Superior temporal gyrus (tissue), 1 donor: ENCODE measurements around the gene GLTP.
"Not testable (repeated sequence)": the region's sequence is repeated elsewhere in the genome, so short reads cannot be mapped to it uniquely, and the experiment has no call there.

Experiments used
- DNase-seq: peaks from one replicate; pipeline ENCODE4 v3.0.0-alpha.2; 2016; ENCODE audit errors: extremely low spot score

GLTP gene, protein sequence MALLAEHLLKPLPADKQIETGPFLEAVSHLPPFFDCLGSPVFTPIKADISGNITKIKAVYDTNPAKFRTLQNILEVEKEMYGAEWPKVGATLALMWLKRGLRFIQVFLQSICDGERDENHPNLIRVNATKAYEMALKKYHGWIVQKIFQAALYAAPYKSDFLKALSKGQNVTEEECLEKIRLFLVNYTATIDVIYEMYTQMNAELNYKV

GRCh38 chr12:109880043-109880931 lies at the start of gene GLTP:
Gene GLTP, minus strand, starts transcription at chr12:109880541. Its CDS starts 167 bp downstream, at chr12:109880374.
- DNase-seq = peak; percentile 87

- DNase-seq = not testable (repeated sequence)
Observed at GRCh38 chr12:109929326-109929725, 49.0 kb upstream of the GLTP start.

GRCh38 chr12:109928058-109928656 lies 47.8 kb upstream of the GLTP start:
- DNase-seq = no peak

- no peak for DNase-seq
Observed at GRCh38 chr12:109927622-109928021, 47.3 kb upstream of the GLTP start.

DNA sequence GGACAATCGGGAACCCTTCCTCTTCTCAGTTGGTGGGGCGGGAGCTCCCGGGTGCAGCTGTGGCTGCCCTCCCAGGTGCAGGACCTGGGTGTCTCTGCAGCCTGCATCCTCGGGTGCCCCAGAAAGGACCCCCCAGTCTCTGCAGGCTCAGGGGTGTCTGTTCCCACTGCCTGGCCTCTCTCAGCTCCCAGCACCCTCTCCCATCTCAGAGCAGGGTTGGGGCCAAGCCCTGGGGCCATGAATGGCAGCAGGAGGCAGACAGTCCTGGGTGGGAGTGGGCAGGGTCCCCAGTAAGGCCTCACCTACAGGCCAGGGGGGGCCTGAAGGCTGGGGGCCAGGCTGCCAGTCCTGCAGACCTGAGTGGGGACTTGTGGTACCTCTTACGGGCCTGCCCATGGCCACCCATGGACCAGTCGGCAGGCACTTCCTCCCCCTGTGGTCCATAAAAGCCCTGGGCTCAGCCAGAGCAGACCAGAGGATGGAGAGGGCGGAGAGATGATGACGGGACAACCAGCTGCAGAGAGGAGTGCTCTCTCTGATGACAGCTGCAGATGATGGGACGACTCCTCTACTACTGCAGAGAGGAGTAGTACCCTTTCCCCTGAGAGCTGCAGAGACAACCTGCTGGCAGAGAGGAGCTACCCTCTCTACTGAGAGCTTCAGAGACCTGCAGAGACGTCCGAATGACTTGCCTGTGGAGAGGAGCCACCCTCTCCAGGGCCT lies 46.3 kb upstream of the GLTP start:
- DNase-seq = no peak

GRCh38 chr12:109926016-109926415 lies 45.7 kb upstream of the GLTP start:
- DNase-seq = no peak

DNA sequence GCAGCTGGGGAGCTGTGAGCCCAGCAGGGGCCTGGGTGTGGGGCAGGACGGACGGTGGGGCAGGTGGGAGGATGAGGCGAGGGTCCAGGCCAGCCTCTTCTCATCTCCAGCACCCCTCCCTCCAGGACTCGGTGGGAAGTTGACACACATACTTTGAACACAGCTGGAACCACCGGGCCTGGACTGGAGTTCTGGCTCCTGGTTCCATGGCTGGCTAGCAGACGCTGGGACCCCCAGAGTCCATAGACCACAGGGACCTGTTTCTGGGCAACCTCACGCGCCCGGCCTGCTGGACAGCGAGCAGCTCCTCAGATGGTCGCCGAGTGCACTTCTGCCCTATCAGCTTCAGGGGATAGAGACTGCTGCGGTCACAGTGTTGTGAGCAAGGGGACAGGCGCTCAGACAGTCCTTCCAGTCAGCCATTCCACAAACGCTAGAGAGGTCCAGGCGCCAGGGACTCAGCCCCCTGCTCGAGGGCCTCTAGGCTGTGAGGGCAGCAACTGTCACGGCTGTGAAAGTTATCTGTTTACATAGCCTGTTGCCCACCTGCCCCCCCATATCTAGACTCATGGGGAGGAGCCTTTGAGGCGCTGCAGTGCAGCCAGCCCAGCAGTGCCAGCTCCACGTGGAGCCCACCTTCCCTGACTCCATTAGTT lies 45.0 kb upstream of the GLTP start:
- no peak for DNase-seq

DNA sequence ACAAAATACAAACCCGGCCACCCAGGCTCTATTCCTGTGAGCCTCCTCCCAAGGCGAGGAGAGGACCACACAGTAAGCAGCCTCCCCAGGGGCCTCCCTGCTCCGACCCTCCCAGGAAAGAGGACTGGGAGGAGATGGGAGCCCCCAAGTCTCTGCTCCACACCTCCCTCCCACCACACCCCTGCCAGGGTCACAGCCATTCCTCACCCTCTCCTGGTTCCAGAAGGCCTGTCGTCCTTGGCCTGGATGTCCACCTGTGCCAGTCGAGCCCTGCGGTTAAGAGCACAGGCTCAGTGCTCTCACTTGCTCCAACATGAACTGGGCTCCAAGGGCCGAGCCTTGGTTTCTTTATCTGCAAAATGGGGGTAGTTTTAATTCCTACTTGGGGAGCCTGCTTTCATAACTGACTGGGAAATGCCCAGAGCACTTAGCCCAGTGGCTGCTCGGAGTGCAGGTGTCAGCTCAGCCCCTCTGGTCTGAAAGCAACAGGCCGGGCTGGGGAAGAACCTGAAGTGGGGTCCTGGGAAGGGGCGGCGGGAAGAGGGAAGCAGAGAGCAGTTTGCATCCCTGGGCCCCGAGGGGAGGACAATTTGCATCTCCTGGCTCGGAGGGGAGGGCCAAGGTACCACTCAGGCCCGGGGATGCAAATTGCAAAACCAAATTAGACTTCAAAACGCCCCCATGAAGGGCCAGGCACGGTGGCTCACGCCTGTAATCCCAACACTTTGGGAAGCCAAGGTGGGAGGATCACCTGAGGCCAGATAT lies 43.3 kb upstream of the GLTP start:
- DNase-seq = no peak

DNA sequence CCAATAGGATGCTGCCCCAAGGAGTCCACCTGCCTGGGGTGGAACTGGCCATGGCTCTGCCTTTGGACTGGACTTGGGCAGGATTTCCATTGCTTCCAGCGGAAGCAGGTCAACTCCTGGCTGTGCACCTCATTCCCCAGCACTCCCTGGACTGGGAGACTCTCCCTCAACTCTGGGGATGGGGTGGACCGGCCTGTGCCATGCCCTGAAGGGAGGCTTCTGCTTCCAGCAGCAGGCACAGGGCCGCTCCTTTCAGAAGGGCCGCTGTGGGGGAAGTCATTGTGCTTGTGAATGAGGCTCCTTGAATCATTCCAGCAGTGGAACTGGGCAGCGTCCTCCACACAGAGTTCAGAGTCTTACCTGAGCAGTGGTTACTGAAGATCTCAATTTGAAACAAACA lies 42.7 kb upstream of the GLTP start:
- no peak for DNase-seq

DNA sequence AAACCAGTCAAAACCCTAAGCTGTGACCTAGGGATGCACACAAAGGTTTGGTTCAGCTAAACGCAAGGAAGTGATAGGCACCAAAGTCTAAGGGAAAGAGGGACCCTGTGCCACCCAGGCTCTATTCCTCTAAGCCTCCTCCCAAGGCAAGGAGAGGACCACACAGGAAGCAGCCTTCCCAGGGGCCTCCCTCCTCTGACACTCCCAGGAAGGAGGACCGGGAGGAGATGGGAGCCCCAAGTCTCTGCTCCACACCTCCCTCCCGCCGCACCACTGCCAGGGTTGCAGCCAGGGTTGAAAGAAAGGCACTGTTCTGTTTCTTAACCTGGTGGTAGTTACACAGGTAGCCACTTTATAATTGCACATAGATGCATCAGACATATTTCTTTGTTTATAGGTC lies 41.6 kb upstream of the GLTP start:
- DNase-seq = no peak

- no peak for DNase-seq
Observed at GRCh38 chr12:109920261-109920780, 40.0 kb upstream of the GLTP start.

- DNase-seq = no peak
Observed at GRCh38 chr12:109919456-109919855, 39.1 kb upstream of the GLTP start.

DNA sequence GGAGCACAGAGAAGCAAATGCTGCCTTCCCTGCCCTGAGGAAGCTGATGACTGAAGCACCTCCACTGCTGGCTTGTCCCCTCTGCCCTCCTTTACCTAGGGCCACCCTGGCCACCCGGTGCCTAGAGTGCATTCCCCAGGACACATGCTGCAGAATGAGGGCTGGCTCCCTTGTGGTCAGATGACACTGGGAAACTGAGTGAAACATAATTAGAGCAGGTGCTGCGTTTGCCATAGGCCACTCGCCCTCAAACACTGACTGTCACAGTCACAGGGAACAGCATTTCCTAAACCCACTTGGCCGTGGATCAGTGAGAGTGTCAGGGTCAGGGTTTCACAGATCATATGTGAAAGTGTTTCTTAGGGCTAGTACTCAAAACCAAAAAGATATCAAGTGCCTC lies 35.7 kb upstream of the GLTP start:
- DNase-seq = no peak

DNA sequence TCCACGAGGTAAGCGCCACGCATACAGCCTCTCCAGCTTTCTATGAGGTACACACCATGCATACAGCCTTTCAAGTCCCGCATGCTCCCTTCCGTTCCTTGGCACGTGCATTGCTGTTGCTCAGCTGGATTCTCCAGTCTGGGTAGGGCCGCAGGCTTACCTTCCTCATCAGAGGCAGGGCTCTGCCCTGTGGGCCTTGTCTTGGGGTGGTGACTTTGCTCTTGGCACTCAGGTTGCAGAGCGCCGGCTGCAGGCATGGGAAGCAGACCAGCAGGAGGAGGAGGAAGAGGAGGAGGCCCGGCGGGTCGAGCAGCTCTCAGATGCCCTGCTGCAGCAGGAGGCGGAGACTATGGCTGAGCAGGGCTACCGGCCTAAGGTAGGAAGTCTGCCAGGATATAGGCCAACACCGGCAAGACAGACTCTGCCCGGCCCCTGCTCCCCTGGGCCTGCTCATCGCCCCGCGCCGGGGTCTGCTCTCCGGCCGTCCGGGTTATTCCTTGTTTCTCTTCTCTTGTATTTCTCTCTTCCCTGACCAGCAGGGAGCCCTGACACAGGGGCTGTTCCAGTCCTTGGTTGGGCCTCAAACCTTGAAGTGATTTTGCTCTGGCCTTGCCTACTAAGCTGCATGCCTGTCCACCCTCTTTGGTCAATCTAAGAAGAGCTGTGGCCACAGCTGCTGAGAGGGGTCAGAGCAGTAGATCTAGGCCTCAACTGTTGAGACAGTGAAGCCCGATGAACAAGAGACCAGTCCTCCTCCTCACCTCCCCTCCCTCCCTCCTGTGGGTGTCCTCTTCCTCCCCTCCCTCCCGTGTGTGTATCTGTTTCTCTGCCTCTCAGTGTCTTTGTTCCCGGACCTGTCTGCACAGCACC lies 35.1 kb upstream of the GLTP start:
- DNase-seq = no peak

DNA sequence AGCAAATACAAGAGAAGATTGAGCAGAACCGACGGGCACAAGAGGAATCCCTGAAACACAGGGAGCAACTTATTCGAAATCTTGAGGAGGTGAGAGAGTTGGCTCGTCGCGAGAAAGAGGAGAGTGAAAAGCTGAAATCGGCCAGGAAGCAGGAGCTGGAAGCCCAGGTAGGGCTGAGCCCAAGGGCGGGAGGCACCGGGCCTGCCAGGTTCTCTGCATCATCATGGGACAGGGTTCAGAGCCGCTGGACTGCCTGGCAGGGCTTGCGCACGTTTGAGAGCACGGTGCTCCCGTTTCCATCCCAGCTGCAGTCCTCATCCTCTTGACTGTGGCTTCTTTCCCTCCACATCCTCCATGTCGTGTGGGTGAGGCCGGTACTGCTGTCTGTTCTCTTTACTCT lies 34.1 kb upstream of the GLTP start:
- DNase-seq = no peak

DNA sequence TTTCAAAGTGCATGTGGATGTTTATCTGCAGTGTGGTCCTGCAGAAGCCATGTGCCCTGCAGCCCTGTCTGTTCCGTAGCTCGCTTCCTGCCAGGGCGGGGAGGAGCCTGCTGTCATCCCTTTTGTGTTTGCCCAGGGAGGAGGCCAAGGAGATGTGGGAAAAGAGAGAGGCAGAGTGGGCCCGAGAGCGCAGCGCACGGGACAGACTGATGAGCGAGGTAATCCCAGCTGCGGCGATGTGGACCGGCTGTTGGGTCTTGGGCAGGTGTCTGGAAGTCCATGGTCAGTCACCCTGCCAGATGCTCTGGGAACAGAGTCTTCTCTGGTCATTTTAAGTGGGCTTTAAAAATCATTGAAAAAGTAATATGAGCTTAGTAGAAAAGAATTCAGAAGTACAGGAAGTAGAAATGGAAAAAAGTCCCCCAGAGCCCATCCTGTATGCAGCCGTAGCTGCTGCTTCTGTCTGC lies 32.5 kb upstream of the GLTP start:
- no peak for DNase-seq

DNA sequence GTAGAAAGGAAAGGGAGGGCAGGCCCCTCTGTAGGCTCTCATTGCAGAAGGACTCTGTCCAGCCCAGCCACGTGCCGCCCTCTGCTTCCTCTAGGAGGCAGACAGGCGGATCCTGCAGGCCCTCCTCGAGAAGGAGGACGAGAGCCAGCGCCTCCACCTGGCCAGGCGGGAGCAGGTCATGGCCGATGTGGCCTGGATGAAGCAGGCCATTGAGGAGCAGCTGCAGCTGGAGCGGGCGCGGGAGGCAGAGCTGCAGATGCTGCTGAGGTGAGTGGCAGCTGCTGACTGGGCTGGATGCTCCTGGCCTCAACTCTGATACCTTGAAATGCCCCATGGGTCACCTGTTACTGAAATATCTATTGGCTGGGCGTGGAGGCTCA lies 30.6 kb upstream of the GLTP start:
- no peak for DNase-seq

GRCh38 chr12:109910254-109910968 lies 30.1 kb upstream of the GLTP start:
- DNase-seq = no peak

- no peak for DNase-seq
Observed at GRCh38 chr12:109905301-109905700, 25.0 kb upstream of the GLTP start.
